C4-2B (cell line): ENCODE data around the gene CORO2B.

Source experiments
- ZFX ChIP-seq: fragments of 450-650 bp; IDR thresholded peaks from 2 replicates; pipeline ENCODE4 v1.6.1; 2017
- TF ChIP-seq, protein P1 (sequence below): fragments of 450-650 bp; conservative IDR thresholded peaks from 2 replicates; pipeline ENCODE4 v1.5.1; 2017; ENCODE audit warnings: mild to moderate bottlenecking

DNA sequence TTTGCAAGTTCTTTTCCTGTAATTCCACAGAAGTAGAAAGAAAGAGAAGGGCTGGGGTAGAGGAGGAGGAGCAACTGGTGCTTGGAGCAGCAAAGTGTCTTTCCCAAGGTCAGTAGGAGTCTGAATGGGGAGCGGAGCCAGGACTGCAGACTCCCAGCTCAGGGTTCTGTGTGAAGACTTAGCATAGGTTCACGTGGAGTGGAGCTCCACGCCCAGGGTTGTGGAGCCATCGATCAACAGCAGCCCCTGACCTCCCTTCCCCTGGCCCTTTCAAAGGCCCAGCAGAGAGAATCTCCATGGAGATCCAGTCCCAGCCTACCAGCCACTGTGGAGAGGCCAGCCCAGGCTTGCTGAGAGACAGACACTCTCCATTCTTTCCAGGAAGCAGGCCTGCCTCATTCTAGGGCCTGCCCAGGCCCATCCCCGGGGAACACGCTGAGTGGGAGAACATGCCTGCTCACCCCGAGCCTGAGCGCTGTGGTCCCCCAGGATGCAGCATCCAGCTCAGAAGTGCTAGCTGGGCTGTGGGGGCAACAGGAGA is 62.1 kb downstream of the CORO2B start:
- TF ChIP-seq, protein P1, sequence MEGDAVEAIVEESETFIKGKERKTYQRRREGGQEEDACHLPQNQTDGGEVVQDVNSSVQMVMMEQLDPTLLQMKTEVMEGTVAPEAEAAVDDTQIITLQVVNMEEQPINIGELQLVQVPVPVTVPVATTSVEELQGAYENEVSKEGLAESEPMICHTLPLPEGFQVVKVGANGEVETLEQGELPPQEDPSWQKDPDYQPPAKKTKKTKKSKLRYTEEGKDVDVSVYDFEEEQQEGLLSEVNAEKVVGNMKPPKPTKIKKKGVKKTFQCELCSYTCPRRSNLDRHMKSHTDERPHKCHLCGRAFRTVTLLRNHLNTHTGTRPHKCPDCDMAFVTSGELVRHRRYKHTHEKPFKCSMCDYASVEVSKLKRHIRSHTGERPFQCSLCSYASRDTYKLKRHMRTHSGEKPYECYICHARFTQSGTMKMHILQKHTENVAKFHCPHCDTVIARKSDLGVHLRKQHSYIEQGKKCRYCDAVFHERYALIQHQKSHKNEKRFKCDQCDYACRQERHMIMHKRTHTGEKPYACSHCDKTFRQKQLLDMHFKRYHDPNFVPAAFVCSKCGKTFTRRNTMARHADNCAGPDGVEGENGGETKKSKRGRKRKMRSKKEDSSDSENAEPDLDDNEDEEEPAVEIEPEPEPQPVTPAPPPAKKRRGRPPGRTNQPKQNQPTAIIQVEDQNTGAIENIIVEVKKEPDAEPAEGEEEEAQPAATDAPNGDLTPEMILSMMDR, result no peak
- TF ChIP-seq ZFX, result no peak
